ENCODE results near the gene PRELID3B.

GRCh38 chr20:59027741-59028320 is 14.8 kb downstream of the PRELID3B start:
- TF ChIP-seq POLR2A (IDR thresholded peaks at IDR 0.05), result no peak
- no peak for TF ChIP-seq CTCF (IDR thresholded peaks at IDR 0.05)

Measured in right lobe of liver (tissue), 4 donors.